GM13976 (cell line): ENCODE results near the gene RPL7A.
A peak's percentile ranks its signal among the peaks of the same experiment; 100 is the strongest.

Experiments
- DNase-seq: peaks from one replicate; pipeline ENCODE4 v3.0.0; 2012; ENCODE audit warnings: low spot score
- in situ Hi-C: fragments of 300-500 bp; cut with MboI; formaldehyde crosslinking; loops from one replicate; pipeline ENCODE4 v1.12.0; 2022; ENCODE audit warnings: low sequenced_read_pairs, mixed read lengths, inconsistent platforms; ENCODE audit not compliant: unreplicated experiment
- TF ChIP-seq, protein P1 (sequence below): IDR thresholded peaks from 2 replicates; pipeline ENCODE4 v1.5.1; 2012; ENCODE audit warnings: borderline replicate concordance, mild to moderate bottlenecking; ENCODE audit not compliant: insufficient read depth; ENCODE audit errors: extremely low read depth, missing control alignments, control extremely low read depth

RPL7A gene

GRCh38 chr9:133354766-133355165, 6.7 kb downstream of the RPL7A start:
- TF ChIP-seq, protein P1, sequence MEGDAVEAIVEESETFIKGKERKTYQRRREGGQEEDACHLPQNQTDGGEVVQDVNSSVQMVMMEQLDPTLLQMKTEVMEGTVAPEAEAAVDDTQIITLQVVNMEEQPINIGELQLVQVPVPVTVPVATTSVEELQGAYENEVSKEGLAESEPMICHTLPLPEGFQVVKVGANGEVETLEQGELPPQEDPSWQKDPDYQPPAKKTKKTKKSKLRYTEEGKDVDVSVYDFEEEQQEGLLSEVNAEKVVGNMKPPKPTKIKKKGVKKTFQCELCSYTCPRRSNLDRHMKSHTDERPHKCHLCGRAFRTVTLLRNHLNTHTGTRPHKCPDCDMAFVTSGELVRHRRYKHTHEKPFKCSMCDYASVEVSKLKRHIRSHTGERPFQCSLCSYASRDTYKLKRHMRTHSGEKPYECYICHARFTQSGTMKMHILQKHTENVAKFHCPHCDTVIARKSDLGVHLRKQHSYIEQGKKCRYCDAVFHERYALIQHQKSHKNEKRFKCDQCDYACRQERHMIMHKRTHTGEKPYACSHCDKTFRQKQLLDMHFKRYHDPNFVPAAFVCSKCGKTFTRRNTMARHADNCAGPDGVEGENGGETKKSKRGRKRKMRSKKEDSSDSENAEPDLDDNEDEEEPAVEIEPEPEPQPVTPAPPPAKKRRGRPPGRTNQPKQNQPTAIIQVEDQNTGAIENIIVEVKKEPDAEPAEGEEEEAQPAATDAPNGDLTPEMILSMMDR, result no peak
- DNase-seq, result no peak
- in situ Hi-C loops, result no loop called here

DNA sequence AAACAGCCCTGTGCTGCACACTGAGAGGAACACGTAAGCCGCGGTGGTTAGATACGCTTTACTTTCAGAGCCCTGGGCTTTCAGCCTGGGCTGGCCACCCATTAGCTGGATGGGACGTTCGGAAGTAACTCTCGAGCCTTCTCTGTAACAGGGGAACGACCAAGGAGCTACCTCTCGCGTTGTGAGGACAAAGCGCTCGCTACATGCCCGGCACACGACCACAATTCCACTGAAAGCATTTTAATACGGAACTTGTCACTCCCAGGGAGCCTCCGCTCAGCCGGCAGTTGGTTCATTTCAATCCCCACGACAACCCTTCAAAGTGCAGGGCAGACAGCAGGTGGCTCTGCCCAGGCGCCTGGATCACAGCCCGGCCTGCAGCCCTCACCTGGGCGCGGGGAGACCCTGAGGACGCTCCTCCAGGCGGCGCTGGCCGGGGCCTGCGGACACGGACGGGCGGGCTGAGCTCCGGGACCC, 7.9 kb downstream of the RPL7A start:
- DNase-seq, result no peak
- in situ Hi-C loops, result no loop called here

DNA sequence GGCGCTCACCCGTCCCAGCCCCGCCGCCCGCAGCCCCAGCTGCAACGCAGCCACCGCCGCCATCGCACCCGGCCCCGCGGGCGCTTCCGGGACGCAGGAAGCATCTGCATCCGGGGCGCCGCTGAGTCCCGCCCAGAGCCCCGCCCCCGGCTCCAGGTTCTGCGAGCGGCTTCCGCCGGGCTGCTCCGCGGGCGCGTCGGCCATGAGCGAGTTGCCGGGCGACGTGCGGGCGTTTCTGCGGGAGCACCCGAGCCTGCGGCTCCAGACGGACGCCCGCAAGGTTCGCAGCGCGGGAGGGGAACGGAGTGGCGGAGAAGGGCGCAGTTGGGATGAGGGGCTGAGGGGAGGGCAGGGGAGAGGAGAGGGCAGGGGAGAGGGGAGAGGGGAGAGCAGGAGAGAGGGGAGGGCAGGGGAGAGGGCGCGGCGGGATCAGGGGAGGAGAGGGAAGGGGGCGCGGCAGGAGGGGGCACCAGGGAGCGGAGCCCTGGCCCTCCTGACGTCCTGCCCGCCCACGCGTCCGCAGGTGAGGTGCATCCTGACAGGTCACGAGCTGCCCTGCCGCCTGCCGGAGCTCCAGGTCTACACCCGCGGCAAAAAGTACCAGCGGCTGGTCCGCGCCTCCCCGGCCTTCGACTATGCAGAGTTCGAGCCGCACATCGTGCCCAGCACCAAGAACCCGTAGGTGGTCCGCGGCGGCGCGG, 8.5 kb downstream of the RPL7A start, which contains the start of the genes SURF1 and SURF2:
SURF1 (minus strand) TSS at position 97 of the 701 bp plus-strand sequence; CDS start at position 63, 34 bp downstream.
SURF2 (plus strand) TSS at position 160 of the 701 bp plus-strand sequence; CDS start at position 203, 43 bp downstream.
- TF ChIP-seq, protein P1, result no peak
- in situ Hi-C loops, result no loop called here
- DNase-seq, result peak; percentile 96

More for the DNA sequence above, 7.9 kb downstream of the RPL7A start:
- TF ChIP-seq, protein P1, result no peak

DNA sequence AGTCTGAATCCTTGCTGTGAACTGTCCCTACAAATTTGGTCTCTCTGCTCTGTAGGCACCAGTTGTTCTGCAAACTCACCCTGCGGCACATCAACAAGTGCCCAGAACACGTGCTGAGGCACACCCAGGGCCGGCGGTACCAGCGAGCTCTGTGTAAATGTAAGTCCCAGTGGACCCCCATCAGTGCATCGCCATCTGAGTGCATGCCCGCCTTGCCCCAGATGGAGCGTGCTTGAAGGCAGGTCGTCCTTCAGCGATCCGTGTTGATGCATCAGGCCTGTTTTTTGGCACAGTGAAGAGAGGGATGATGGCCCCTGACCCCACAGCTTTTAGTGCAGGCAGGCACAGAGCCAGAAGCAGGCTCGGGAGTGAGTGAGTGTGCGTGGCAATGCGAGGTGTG, 9.6 kb downstream of the RPL7A start:
- no peak for DNase-seq
- TF ChIP-seq, protein P1, result no peak
- in situ Hi-C loops, result no loop called here

GRCh38 chr9:133359399-133360175, 11.6 kb downstream of the RPL7A start:
- TF ChIP-seq, protein P1, result peak; percentile 12
- in situ Hi-C loops, result no loop called here
- no peak for DNase-seq
